ENCODE results near the gene ACSS3.

The ACSS3 gene

DNA sequence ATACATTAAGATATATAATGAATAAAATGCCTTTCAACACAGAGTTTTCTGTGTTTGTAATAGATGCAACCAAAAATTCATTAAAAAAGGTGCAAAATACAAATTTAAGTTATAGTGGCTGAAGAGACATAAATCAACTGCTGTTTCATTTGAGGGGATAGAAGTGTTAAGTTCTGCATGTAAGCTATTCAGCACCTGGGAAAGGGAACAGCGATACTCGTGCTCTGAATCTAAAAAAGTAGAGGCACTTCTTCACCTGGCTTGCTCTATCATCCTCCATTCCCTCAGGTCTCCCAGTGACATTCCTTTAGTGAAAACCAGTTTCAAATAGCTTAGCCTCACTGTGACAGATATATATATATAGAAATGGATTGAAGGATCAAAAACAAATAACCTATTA is 222.6 kb downstream of the ACSS3 start:
- no peaks in the 10 kb centered on the region for H3K27me3 ChIP-seq (replicated peaks; ENCODE audit: control insufficient read depth, insufficient read depth, low read length)
- no peak overlapping the region for H3K4me3 ChIP-seq (replicated peaks; ENCODE audit: low read depth, low read length)
- no peaks in the 10 kb centered on the region for H3K36me3 ChIP-seq (ENCODE audit: control insufficient read depth, insufficient read depth, low read length)
- no peak for DNase-seq (ENCODE audit: extremely low read depth, insufficient read length)
- no peak for TF ChIP-seq CTCF (IDR thresholded peaks at IDR 0.05; ENCODE audit: insufficient read depth, low read length, poor library complexity, severe bottlenecking)

DNA sequence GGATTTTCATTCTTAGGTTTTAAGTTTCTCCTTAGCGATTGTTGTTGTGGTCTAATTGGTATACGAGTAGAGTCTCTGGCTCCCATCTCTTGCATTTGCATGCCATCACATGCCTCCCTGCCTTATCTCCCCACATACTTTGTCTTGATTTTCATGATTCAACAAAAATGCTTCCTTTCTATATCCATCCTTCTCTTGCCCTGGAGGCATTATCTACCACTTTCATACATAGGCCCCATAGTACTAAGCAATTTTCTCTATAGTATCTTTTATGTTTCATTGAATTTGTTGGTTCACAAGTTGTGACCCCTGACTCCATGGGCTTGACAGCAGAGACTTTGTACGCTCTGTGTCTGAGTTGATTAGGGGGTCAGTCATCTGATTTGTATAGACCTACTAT is 226.1 kb downstream of the ACSS3 start:
- Histone ChIP-seq H3K36me3 (ENCODE audit: control insufficient read depth, insufficient read depth, low read length) (no peaks in the 10 kb centered on the region), H3K27me3 (replicated peaks; ENCODE audit: control insufficient read depth, insufficient read depth, low read length) (no peaks in the 10 kb centered on the region), H3K4me3 (replicated peaks; ENCODE audit: low read depth, low read length) (no peak overlapping the region)
- no peak for TF ChIP-seq CTCF (IDR thresholded peaks at IDR 0.05; ENCODE audit: insufficient read depth, low read length, poor library complexity, severe bottlenecking)
- DNase-seq (ENCODE audit: extremely low read depth, insufficient read length): no peak

Measured in GM06990 (cell line).